ENCODE measurements around the gene RFC2.
"Not testable (repeated sequence)": the region's sequence is repeated elsewhere in the genome, so short reads cannot be mapped to it uniquely, and the experiment has no call there.

GRCh38 chr7:74224907-74225306, 29.3 kb downstream of the RFC2 start:
- not testable (repeated sequence) for TF ChIP-seq SIN3A (IDR thresholded peaks at IDR 0.05; ENCODE audit: low read depth, low read length); HDGF (IDR thresholded peaks at IDR 0.05); FOXK2 (IDR thresholded peaks at IDR 0.05); BACH1 (IDR thresholded peaks at IDR 0.05; ENCODE audit: borderline replicate concordance); JUND (IDR thresholded peaks at IDR 0.05; ENCODE audit: low read depth, low read length); MEF2A (IDR thresholded peaks at IDR 0.05; ENCODE audit: insufficient read depth, low read depth, low read length)
